IPS DF 4.7 (cell line): ENCODE results near the gene TAF1B.
A peak's percentile ranks its signal among the peaks of the same experiment; 100 is the strongest.

ENCODE experiments used
- DNase-seq: peaks from one replicate; pipeline ENCODE4 v3.0.0-alpha.2; 2013; ENCODE audit warnings: low spot score; ENCODE audit errors: extremely low read depth

TAF1B gene

GRCh38 chr2:9843229-9844035 is at the start of gene TAF1B:
TSS of gene TAF1B (plus strand) at chr2:9843474. CDS start at chr2:9843542, 68 bp downstream.
- peak; percentile 89 for DNase-seq

- no peak for DNase-seq
Observed at GRCh38 chr2:9793918-9794717, 49.2 kb upstream of the TAF1B start.

GRCh38 chr2:9795071-9795470 is 48.2 kb upstream of the TAF1B start:
- DNase-seq, result no peak

- DNase-seq, result no peak
Observed at GRCh38 chr2:9796056-9797010, 46.9 kb upstream of the TAF1B start.

GRCh38 chr2:9797086-9797485 is 46.2 kb upstream of the TAF1B start:
- DNase-seq, result no peak

GRCh38 chr2:9797681-9798556 is 45.4 kb upstream of the TAF1B start:
- no peak for DNase-seq

- DNase-seq, result no peak
Observed at GRCh38 chr2:9799011-9799596, 44.2 kb upstream of the TAF1B start.

GRCh38 chr2:9799729-9800632 is 43.3 kb upstream of the TAF1B start:
- DNase-seq, result peak; percentile 80

GRCh38 chr2:9800639-9800974 is 42.7 kb upstream of the TAF1B start:
- no peak for DNase-seq

GRCh38 chr2:9800975-9801726 is 42.1 kb upstream of the TAF1B start:
- no peak for DNase-seq

GRCh38 chr2:9802576-9802993 is 40.7 kb upstream of the TAF1B start:
- no peak for DNase-seq

- no peak for DNase-seq
Observed at GRCh38 chr2:9803023-9803805, 40.1 kb upstream of the TAF1B start.

GRCh38 chr2:9805435-9806297 is 37.6 kb upstream of the TAF1B start:
- DNase-seq, result no peak

- DNase-seq, result no peak
Observed at GRCh38 chr2:9806298-9806610, 37.0 kb upstream of the TAF1B start.

- DNase-seq, result no peak
Observed at GRCh38 chr2:9806656-9807055, 36.6 kb upstream of the TAF1B start.

GRCh38 chr2:9807056-9807455 is 36.2 kb upstream of the TAF1B start:
- DNase-seq, result no peak
